Fibroblast of the conjunctiva (primary cell): ENCODE data around the gene CTNND1.

Source experiments
- DNase-seq: peaks from one replicate; pipeline ENCODE4 v3.0.0-alpha.2; 2010; ENCODE audit warnings: low read depth

CTNND1 gene

DNA sequence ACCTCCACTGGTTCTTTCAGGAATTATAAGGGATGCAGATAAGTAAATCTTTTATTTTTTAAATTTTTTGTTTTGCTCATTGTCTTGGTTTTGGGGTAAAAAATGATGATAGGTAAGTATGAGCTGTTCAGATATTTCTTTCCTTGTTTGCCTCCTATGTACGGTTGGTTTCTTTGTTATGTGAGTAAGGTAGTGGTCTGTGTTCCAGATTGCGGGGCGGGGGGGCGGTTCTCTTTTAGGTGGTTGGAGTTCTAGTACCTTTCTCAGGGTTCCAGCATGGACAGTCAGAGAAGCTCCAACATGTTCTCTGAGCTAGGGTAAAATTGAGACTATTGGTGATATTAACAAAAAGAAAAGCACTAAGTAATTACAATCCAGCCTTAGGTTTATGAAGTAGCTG lies 2.4 kb downstream of the CTNND1 start:
- DNase-seq = no peak

DNA sequence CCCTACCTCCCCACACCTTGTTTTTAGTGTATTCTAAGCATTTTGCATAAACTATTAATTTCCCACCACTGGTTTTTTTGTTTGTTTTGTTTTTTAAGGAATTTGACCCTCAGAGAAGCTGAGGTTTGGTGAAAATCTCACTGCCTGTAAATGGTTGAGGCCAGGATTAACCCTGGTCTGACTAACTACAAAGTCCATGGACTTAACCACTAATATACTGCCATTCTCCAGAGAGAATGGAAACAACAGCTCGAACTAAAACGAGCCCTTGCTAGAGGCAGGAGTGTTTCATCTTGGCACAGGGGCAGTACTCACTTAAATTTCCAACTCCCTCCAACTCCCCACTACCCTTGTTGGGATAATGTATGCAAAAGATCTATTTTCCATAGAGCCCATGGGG lies 3.0 kb downstream of the CTNND1 start:
- no peak for DNase-seq

DNA sequence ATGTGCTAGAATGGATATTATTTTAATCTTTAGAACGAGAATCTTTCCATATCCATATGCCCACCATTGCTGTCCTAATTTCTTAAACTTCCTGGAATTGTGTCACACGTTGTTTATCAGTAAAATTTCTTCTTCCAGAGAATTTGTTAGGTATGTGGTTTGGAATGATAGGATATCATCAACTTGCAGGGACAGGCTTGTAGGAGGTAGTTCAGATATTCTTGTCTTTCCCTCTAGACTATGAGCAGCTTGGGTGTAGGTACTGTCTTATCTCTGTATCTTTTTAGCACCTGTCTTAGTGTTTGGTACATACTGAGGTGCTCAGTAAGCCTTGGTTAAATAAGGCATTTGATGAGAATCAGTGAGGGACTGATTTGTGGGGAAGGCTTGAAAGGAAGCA lies 3.4 kb downstream of the CTNND1 start:
- DNase-seq = no peak

DNA sequence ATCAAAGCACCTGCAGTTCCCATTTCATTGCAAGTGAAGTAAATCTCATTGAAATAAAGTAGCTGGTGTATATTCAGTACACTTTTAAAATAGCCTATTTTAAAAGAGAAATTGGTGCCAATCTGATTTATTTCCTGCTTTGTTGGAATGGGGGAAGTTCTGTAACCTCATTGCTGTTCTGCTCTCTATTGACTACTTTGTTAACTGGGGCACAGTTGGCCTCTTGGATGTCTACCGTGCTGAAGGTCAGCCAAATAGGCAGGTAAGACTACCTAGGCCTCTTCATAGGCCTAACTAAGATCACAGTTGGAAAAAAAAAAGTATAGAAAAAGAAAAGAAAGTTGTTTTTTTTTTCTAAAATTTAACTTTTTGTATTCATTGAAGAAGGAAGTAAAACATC lies 9.2 kb downstream of the CTNND1 start:
- no peak for DNase-seq

DNA sequence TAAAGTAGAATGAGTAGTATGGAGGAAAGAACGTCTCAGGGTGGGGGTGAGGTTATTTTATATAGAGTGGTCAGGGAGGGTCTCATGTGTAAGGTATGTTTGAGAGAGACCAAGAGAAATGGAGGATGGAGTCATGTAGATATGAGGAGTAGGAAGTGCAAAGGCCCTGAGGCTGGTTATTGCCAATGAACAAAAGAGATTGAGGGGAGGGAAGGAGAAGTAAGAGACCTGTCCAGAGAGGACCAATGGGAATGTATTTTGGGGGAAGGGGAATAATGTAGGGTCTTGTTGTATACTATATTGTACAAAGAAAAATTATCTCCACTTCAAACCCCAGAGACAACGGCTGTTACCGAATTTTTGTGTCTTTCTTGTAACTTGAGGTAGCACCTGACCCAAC lies 9.8 kb downstream of the CTNND1 start:
- DNase-seq = no peak

DNA sequence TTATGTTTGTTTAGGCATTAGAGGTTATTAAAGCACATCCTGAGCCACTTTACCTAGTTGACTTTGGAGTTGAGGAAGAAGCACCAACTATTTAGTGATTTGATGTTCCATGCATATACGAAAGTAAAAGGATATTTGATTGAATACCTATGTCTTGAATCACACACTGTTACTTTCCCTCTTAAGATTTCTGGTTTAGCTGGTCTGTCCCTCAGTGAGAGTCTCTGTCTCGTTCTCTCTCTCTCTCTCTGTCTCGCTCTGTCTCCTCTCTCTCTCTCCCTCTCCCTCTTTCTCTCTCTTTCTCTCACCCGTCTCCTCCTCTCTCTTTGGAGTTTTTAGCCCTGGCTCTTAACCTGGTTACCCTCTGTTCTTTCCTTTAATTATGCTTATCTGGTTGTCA lies 11.0 kb downstream of the CTNND1 start:
- DNase-seq = no peak

DNA sequence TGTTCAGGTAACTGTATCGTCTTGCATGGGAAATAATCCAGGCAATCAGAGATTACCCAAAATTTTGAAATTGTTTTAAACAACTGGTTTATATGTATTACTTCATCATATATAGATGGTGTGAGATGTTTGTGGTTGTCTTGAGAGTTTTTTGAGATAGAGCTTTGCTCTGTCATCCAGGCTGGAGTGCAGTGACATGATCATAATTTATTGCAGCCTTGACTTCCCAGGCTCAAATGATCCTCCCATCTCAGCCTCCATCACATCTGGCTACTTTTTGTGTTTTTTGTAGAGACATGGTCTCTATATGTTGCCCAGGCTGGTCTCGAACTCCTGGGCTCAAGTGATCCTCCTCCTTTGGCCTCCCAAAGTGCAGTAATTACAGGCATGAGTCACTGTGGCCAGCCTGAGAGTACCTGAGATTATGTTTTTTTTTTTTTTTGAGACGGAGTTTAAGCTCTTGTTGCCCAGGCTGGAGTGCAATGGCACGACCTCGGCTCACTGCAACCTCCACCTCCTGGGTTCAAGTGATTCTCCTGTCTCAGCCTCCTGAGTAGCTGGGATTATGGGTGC lies 11.5 kb downstream of the CTNND1 start:
- DNase-seq = no peak

DNA sequence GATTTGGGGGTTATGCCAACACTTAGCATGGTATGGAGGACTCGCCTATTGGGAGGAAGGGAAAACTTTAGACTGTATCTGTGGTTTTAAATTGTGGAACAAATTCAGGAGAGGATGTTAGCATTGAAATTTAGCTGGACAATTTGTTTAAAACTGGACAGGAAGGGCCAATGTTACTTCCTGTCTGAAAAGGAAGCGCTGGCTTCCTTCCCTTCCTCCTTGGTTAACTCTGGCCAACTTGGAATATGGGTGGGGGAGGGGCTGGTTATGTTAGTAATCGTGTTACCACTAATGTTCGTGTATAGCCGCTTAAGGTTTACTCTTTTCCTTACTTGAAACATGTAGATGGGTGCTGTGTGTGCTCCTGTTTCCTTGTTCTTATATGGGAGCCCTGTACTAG lies 13.9 kb downstream of the CTNND1 start:
- no peak for DNase-seq

DNA sequence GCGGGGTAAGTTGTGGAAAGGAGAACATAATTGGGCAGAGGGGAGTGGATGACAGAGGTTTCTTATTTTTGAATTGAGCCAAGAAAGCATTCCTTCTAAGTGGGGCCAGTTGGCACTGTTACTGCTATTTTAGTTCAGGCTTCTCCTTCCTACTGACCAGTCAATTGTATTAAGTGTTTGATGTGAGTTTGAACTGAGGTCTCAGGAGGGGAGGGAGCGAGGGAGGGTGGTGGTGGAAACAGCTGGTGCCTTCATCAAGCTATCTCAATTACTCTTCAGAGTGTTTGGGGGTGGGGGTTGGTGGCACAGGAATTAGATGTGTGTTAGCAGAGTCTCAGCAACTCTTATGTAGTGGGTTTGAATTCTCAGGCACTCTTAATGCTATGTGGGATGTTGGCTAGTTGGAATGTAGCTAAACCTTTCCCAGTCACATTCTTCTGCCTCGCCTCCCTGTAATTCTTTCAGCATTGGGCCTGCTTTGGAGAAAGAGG lies 14.5 kb downstream of the CTNND1 start:
- no peak for DNase-seq

DNA sequence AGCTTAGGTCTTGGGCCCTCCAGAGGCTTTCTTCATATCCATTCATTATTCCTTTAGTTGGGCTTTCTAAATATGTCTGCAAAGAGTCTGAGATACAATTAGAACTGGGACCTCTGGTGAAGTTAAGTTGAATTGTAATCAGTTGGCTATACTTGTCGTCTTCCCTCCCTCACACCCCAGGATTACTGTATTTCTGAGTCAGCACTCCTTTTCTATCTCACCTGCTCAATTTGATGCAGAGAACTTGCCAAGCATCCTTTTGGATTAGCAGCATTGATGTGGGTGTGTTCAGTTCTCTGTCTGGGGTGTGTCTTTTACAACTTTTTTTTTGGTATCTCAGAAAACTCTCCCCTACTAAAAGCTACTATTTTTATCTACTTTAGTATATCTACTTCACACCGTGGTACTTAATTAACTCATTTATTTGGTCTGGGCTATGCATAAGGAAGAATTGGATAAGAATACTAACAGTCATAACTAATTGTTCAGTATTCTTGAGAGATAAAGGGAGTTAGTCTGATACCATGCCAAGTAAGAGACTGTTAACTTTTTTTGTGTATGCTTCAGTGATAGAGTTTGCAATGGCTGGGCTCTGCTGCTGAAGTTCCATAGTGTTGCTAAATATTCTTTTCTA lies 15.1 kb downstream of the CTNND1 start:
- DNase-seq = no peak

DNA sequence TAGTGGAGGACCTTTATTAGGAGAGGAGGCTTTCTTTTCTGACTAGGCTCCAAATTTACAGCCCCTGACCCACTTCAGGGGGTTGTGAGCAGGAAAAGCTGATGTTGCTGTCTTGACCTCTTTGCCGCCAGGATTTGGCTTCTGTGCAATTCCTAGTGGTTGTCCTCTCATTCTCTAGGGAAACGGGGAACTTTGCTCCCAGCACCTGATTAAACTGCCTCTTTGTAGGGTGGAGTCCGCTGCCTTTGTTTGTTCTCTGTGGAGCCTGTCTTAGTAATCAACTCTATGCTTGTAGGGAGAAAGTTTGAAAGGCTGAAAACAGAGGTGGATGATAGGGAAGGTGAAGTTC lies 16.3 kb downstream of the CTNND1 start:
- no peak for DNase-seq

DNA sequence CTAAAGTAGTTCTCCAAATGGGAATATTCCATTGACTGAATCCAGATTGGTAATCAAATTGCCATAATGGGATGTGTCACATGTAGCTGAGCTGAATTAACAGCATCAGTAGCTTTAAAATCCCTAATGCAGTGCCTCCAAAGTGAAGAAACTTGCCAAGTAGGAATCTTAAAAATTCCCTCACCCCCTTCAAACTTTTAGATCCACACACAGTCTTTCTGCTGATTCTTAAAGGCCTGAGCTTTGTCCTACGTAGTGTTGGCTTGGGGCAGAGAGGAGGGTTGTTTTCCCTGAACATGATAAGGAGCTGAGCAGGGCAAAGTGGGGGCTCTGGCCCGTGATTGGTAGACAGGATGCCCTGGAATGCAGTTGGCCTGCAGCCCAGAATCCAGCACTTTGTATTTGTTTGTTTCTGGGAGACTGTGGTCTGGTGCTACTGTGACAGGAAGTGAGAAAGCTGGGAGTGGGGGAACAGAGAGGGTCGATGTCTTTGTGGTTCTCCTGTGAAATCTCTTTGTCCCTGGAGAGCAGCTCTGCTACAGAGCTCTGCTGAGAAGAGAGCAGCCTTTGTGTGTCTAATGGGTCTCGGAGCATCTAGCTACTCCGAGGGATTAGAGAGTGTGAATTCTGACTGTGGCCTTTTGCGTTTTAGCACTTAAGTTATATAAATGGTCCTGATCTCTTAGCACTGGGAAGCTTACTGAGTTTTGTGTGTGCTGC lies 16.9 kb downstream of the CTNND1 start:
- DNase-seq = peak; percentile 91

DNA sequence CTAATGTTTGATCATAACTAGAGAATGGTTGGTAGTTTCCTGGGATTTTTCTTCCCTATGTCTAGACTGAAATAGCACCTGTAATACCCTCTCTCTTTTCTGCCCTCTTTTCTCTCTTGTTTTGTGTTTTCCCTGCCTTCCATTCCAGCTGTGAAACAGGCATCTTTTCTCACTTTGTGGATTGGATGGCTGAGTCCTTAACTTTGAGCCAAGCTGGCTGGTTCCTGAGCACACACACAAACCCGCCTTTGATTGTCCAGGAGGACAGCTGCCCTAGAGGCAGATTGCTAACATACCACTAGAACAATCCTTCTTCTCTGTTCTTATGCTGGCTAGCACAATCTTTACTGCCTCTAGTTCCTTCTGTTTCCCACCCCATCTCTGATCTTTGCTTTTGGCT lies 17.7 kb downstream of the CTNND1 start:
- no peak for DNase-seq

DNA sequence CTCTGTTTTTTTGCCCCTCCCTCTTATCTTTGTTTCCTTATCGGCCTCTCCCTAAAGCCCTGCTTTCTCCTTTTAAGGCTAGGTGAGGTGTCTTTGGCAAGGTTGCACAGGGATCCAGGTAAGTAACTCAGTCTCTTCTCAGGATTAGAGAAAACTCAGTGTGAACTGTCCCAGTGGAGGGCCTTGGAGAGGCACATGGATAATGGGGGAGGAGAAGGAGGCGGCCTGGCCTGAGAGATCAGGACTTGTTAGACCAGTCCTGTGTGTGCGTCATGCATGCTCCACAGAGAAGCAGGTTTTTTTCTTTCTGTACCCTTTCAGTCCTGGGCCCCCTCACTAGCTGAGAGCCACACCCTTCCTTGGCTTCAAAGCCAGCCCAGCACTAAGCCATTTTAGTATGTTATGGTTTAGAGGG lies 19.9 kb downstream of the CTNND1 start:
- no peak for DNase-seq

DNA sequence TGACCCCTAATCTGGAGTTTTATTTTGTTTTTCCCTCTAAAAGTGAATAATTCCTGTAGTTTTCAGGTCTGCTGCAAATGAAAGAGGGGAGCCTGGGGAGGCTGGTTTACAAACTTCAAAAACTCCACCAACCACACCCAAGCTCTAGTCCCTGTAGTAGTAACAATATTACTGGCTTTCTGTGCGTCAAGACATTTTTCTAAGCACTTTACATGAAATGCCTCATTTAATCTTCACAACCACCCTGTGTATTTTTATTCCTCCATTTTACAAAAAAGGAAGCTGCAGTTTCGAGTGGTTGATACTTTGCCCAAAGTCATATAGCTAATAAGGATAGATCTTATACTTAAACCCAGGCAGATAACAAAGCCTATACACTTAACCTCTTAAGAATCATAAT lies 23.5 kb downstream of the CTNND1 start:
- DNase-seq = no peak

DNA sequence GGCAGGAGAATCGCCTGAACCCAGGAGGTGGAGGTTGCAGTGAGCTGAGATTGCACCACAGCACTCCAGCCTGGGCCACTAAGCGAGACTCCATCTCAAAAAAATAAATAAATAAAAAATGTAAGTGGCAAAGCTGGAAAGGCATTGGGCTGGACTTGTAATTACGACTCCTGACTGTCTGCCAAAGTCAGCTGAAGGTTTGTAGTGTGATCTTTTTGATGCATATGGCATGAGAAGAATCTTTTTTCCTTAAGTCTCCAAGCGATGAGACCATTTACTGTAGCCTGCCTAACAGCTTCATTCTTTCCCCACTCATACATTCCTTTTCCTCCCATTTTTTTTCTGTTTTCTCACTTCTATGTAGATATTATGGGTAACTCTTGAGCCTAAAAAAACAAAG lies 24.8 kb downstream of the CTNND1 start:
- DNase-seq = no peak

DNA sequence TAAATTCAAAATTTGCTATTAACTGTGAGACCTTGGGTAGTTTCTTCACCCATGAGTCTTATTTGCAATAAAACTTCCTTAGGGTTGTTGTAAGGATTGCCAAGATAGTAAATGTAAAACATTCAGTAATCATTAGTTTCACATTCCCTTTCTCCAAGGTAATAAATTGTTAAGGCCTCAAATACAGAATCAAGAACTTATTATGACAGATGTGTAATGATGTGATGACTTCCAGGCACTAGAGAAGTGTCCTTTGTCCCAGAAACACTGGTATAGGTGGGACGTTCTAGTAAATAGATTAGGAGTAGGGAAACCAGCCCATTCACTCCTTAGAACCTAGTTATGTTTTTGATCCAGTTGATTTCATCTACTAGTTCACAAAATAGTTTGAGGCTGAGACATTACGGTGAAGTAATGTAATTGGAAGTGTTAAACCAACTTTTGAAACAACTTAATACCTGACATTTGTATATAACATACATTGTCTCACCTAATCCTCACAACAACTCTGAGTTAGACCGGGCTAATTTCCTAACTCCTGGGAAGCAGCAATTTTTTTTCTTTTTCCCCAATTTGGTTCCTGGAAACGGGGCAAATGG lies 25.5 kb downstream of the CTNND1 start:
- no peak for DNase-seq

DNA sequence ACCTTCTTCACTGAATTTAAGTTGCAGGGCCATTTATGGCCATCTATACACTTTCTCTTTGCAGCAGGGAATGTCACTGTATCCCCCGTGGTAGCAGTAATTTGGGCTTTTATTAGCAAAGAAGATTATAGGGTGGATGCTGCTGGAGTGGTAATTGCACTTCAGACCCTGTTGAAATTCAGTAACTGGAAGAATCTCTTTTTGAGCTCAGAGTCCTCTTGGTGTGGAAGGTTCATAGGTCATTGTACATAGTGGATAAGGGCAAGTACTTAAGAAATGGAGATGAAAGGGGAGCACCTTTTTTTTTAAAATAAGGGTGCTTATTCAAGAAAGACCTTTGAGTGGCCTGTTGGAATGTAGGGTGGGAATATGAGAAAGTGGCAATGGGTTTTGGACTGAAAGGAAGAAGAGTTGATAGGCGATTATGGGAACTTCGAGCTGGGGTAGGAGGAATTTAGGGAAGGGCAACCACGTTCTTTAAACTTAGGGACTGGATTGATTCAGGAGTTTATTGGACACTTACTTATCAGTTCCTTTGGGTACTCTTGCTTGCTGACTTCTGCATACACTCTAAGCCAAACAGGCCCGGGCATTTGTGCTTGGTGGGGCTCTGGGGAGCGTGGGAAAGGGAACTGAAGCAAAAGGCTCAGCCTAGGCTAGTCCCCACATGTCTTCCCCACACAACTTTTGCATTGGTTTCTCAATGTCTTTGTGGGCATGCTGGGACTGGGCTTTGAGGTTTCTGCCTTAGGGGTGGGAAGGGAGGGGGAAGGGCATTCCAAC lies 26.5 kb downstream of the CTNND1 start:
- DNase-seq = no peak

DNA sequence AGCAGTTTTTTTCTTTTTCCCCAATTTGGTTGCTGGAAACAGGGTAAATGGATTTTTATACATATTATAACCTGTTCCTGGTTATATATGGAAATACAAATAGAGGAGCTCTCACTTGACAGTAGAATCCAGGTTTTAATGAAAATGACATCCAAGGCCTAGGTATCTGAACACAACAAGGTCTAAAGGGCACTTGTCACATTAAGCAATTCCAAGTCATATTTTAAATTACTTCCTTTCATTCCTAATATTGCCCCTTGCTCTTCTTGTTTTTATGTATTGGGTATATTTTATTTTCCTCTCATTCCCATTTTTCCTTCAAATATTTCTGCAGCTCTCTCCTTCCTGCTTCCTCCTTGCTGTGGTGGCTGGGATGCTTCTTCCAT lies 27.1 kb downstream of the CTNND1 start:
- no peak for DNase-seq

DNA sequence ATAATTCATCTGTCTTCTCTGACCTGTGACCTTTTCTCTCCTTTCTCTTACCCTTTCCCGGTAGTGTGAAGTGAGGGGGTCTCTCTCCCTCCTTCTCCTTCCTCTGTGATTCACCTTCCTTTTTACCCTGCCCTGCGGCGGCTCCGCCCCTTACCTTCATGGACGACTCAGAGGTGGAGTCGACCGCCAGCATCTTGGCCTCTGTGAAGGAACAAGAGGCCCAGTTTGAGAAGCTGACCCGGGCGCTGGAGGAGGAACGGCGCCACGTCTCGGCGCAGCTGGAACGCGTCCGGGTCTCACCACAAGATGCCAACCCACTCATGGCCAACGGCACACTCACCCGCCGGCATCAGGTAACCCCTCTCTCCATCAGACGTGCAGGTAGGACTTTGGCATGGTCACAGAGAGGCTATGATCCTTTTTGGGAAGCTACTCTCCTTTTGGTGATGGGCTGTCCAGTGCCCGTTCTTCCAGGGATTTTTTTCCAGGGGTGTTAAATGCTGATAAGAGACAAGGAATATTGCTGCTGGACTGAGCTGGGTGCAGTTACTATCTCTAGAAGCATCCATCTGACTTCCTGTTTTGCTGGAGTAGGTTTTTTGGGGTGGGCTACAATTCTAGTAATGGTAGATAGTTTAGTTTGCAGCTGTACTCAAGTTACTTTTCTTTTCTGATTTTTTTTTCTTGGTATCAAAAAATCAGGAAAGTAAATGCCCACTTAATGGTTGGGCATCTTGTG lies 29.9 kb downstream of the CTNND1 start:
- no peak for DNase-seq

DNA sequence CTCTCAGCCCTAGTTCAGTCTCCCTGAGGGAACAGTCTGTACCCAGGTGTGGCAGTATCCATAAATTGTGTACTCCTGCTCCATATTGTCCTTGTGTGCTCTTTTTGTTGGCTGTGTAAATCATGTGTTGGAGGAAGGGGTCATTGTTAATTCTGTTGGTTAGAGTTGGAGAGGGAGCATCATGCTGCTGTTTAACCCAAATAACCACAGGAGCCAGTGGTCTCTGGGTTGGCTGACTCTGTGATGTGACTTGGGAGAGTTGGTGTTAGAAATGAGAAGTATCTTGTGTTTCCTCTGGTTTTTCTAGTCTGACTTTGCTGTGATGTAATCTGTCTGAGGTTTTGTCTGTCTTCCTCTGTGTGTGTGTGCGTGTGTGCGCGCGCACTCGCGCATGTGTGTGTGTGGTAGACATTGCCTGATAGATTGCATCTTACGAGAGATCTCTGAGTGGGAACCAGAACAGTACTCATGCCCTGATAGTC lies 30.5 kb downstream of the CTNND1 start:
- DNase-seq = no peak

DNA sequence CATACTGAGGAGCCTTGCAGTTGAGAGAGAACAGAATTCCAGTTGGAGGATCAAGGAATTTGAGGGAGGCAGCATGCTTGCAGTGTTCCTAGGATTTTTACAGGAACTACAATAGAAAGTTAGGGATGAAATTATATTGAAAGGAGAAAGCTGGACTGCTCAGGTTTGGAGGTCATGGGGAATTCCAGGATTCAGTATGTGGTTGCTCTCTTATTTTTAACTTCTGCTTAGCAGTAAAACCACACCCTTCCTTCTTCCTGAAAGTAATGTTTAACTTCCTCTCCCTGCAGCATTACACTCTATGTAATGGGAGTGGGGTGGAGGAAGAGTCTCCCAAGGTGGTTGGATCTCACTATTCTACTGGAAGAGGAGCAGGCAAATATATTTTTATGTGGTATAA lies 31.3 kb downstream of the CTNND1 start:
- no peak for DNase-seq
